Hepatic stellate cell (primary cell): ENCODE data around the gene LRRC15.
A peak's percentile ranks its signal among the peaks of the same experiment; 100 is the strongest.

Source experiments
- DNase-seq: peaks from one replicate; pipeline ENCODE4 v3.0.0; 2011; ENCODE audit warnings: low spot score

Gene LRRC15

DNA sequence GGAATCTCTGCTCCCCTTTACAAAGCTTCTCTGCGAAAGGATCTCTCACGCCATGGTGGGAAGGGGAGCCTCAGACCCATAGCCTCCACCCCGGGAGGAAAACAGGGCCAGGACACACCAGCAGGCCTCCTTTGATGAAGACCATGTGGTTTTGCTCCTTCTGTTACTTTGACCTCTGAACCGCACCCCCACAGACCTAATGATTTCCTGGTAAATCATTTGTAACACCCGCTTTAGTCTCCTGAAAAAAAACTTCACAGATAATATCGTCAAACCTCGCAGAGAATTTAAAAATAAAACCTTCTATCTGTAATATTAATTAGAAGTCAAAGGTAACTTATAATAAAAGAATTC is 36.7 kb downstream of the LRRC15 start:
- no peak for DNase-seq

DNA sequence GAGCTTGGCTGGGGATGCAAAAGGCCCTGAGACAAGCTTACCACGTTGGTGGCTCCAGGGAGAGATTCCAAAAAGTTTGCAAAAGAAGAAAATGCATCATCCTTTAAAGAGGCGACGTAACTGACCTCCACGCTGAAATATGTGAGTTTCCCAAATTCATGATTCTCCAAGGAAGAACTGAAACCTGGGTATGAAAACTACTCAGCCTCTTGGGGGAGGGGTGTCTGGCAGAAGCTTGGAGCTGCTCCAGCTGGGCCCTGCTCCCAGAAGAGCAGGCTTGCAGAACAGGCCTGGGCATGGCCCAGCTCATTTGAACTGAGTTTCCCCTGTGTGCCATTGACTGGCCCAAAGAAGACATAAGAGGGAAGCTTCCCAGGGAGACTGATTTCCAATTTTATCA is 39.0 kb downstream of the LRRC15 start:
- DNase-seq: no peak

DNA sequence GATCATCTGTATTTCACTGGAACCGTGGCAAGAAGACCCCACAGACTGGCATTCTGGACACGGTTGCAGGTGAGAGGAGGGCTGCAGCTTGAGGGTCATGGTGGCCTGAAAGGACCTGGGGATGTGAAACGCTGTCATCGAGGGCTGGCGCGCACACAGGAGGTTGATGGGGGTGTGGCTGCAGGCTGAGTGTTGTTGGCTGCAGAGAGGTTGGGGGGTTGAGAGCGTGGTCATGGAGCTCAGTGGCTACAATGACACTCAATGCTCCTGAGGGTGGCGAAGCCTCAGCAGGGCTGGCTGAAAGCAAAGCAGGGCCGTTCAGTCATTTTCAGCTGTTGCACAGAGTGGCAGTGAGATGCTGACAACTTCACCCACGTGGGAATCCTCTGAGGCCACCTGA is 39.4 kb downstream of the LRRC15 start:
- DNase-seq: no peak

DNA sequence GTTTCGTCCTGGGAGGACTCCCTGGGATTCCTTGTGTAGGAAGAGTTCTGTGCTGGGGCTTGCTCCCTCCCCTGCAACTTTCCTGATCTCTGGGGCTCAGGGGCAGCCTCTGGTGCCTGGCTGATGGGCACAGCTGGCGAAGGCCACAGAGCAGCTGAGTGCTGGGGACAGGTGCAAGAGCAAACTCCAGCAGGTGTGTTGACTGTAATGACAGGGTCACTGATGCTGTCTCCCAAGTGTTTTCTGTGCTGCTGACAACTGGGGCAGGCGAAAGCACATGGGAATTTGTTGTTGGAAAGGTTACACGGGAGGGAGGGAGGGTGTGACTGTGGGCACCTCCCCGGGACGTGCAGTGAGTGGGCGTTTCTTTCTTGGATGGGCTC is 40.0 kb downstream of the LRRC15 start:
- DNase-seq: no peak

DNA sequence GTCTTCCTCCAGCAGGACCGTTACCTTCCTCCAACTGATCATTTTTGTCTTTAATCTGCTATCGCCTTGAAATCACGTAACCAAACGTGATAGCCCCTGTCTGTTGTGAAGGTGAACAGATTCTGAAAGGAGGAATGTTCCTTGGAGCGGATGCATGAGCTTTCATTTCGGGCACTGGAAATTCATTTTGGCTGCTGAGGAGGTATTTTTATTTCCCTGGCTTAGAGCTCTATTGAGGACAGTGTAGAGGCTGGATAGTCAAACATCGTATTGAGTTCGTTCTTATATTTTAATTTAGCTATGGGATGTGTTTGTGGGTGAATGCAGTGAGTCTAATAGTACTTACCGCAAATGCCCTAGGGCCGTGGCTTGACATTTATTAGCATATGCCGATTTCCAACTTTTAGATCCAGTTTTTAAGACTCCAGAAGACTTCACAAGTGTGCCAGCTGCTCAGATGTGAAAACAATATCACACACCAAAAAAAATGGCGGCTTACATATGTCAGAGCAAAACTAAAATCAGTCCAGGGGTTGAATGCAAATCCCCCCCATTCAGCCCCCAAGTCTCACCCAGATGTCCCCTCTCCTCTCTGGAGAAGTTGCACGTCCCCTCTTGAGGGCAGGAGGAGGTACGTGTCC is 40.5 kb downstream of the LRRC15 start:
- DNase-seq: no peak

DNA sequence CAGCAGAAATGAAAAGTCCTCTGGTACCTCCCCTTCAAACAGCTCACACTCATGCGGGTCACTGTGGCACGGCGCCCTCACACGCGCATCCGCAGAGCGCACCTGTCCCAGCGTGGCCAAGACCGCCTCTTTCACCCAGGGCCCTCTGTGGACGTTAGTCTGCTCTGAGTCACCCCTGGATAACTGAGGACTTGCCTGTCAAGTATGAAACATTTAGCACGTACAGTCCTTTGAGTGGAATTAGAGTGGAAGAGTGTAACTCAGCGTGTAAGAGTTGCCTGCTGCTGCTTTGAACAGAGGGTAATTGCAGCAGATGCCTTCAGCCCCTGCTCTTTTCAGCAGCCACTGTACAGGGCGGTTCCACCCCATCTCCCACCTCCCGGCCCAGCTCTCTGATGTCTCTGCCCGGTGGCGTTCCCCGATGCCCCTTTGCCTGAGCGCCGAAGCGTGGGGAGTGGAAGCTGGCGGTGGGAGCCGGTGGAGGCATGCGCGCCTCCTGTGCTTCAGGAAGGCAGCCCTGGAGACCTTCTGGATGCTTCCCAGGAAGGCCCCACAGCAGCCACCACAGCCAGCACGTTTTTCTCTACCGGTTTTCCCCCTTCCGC is 41.4 kb downstream of the LRRC15 start:
- peak; percentile 62 for DNase-seq

DNA sequence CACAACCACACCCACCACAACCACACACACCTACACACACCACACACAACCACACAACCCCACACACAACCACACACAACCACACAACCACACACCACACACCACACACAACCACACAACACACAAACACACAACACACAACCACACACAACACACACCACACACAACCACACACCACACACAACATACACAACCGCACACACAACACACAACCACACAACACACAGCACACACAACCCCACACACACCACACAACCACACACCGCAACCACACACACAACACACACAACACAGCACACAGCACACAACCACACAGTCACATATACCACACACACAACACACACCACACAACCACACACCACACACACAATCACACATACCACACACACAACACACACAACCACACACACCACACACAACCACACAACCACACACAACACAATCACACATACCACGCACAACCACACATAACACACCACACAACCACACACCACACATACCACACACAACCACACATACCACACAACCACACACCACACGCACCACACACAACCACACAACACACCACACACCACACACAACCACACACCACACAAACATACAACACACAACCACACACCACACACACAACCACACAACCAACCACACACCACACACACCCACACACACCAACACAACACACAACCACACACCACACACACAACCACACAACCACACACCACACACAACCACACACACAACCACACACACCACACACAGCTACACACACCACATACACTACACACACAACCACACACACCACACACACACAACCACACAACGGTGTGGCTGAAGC is 42.1 kb downstream of the LRRC15 start:
- DNase-seq: no peak

DNA sequence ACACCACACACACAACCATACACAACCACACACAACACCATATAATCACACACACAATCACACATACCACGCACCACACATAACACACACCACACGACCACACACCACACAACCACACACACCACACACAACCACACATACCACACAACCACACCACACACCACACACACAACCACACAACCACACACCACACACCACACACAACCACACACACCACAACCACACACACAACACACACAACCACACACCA is 42.6 kb downstream of the LRRC15 start:
- no peak for DNase-seq

DNA sequence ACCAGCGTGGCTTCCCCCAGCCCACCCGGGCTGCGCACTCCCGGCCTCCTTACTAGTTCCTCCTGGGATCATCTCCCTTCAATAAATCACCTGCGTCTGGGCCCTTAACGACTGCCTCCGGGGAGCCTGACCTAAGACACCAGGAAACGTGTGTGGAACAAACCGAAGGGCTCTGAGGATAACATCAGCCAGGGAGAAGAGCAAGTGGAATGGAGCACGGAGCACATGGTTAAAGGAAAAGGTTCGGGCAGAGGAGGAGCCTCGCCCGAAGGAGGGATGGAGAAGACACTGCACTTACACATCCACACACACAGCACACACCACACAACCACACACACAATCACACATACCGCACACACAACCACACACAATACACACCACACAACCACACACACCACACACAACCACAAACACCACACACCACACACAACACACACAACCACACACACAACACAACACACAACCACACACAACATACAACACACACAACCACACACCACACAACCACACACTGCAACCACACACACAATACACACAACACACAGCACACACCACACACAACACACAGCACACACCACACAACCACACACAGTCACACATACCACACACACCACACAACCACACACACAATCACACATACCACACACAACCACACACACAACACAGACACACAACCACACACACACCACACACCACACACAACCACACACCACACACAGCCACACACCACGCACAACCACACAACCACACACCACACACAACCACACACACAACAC is 43.2 kb downstream of the LRRC15 start:
- no peak for DNase-seq

DNA sequence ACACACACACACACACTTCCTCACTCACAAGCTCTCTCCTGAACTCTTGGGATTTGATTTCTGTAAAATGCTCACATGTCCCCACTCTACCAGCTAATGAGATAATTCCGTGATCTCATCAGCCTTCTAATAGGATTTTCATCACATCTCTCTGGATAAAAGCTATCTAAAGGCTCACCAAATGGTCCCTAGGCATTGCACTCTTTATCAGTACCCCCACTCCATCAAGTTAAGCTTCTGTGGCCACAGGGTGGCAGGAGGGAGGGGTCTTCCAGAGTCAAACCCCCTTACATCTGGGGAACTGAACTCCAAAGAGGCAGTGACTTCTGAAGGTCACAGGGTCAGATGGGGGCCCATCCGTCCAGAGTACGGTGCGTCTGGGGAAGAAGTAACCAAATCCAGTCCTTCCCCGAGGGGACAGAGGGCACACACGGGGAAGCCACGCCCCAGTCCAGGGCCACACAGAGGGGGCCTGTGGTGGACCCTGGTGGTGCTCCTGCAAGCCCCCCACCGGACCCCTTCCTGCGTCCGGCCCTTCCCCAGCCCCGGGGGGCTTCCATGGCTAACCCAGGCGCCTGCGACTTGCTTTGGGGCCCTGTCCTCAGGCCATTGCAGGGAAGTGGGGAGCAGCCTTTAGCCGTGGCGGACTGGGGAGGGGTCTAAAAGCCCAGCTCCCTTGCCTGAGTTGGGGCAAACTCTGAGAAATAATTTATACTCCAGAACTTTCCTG is 44.0 kb downstream of the LRRC15 start:
- no peak for DNase-seq

DNA sequence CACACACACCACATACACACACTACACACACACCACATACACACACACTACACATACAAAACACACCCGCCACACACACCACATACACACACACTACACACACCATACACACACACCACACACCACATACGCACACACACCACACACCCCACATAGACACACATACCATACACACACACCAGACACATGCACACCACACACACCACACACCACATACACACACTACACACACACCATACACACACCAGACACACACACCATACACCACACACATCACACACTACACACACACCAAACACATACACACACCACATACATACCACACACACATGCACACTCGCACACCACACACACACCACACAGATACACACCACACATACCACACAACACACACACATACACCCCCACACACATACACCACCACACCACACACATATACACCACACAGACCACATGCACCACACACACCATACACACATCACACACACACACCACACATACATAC is 44.7 kb downstream of the LRRC15 start:
- DNase-seq: no peak

DNA sequence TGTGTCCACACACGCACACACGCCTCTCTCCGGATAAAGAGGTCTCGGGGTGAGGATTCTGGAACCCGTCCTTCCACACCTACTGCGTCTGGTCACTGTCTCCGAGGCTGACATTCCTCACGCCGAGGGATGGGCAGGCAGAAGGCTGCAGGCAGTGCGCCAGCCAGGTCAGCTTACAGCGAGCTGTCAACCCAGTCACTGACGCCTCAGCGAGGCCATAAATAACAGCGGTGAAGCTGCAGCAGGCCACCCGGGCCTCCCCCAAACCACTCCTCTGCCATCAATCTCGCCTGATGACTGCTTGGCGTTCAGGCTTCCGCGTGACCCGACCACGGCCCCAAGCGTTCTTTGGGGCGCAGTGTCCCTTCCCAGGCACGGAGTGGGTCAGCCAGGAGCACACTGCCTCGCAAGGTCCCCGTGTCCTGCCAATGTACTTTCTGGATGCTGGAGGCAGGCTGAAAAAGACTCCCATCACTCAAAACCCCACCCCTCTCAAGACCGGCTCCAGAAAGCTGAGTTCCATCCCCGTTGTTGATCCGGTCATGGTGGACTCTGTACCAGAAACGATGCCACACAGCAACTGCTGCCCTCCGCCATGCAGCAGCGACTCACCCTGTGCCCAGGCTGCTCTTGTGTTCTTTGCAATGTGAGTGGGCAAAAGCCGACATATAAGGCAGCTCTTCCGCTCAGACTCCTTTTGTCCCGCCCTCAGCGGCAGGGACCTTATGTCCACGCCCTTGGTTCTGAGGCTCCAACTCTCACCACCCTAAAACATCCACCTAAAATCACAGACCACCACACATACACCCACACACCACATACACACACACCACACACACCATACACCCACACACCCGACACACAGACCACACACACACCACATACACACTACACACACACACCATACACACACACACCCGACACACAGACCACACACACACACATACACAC is 45.5 kb downstream of the LRRC15 start:
- DNase-seq: peak; percentile 75

DNA sequence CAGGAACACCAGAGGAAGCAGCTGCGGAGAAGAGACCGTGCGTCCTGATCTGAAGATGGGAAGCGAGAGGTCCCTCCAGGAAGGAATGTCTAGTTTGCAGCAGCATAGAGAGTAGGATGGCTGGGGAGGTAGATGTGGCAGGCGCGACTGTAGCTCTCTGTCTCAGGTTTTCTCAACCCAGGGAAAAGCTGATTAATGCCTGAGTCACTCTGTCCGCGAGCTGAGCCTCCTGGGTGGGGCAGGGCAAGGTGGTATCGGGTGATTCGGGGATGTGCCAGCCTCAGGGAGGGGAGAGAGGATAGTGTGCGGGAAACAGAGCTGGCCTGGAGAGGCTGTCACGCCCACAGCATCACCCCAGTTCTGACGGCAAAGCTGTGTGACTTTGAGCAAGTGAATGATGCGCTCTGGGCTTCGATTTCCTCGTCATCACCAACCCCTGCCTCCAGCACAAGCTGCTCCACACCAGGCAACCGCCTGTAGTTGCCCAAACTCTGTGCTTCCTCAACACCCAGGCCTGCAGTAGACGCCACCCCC is 46.8 kb downstream of the LRRC15 start:
- peak; percentile 69 for DNase-seq

DNA sequence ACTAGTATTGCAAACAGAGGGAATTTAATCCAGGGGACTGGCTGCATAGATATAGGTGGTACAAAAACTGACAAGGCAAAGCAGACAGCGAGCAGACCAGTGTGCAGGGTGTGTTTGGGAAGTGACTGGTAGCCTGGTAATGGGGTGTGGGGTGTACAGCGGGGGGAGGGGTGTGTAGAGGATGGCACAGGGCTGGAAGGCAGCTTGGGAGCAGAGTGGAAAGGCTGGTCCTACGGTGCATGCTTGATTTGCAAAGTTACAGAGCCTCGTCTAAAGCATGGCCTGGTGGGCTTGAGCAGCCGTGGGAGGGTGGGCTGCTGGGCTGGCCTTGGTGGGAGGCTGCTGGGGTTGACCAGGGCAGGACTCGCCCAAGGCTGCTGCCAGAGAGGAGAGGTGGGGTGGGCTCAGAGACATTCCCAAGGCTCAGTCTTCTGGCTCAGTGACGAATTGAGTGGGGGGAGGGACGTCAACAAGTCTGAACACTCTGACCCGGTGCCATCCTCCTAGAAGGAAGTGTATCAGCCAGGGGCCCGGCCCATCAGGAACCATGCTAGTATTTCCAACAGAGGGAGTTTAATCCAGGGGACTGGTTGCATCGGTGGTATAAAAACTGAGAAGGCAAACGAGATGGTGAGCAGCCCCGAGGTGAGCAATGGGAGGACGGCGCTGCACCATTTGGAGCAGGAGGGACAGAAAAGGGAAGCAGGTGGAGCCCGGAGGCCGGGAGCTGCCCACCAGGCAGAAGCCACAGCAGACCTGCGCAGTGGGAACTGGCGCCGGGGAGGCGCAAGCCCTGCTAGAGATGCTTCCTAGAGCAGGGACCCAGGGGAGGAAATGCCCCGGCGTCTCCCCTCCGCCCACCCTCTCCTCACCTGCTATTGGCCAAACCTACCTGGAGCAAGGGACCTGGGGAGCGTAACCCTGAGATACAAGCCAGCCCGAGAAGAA is 47.6 kb downstream of the LRRC15 start:
- DNase-seq: no peak

DNA sequence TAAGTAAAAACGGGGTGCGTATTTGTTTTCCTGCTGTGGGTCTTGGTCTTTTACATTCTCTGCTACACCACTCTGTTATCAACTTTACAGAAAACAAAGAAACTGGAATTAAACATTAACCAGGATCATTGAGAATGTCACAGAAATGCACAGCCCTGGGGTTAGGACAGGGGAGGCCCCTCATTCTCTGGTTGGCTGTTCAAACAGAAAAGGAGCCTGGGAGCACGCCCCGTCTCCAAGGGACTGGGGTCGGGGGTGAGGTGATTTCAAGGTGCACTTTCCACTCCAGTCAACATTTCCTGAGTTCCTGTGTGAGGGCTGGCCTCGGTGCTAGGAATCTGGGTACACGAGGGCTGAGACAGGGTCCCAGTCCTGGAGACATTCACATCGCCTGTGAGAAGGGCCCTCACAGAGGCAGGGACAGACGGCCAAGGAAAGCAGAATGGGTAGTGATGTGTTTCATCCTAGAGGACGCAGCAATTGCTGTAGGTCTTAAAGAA is 48.7 kb downstream of the LRRC15 start:
- DNase-seq: no peak

DNA sequence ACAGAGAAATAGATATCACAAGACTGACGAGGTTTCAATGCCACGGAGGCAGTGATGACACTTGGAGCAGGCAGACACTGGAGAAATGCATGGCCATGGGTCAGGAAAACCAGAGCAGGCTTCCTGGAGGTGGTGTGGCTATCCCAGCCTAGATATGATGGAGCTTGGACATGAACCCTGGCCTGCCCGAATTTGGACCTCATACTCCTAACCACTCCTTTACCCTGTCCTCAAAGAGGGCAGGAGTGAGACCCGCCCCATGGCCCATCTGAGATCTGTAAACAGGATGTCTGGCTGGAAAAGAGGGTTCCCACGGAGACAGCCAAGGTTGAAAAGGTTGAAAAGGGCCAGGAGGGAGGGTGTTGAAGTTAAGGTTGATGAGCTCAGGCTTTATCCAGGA is 49.4 kb downstream of the LRRC15 start:
- DNase-seq: no peak

DNA sequence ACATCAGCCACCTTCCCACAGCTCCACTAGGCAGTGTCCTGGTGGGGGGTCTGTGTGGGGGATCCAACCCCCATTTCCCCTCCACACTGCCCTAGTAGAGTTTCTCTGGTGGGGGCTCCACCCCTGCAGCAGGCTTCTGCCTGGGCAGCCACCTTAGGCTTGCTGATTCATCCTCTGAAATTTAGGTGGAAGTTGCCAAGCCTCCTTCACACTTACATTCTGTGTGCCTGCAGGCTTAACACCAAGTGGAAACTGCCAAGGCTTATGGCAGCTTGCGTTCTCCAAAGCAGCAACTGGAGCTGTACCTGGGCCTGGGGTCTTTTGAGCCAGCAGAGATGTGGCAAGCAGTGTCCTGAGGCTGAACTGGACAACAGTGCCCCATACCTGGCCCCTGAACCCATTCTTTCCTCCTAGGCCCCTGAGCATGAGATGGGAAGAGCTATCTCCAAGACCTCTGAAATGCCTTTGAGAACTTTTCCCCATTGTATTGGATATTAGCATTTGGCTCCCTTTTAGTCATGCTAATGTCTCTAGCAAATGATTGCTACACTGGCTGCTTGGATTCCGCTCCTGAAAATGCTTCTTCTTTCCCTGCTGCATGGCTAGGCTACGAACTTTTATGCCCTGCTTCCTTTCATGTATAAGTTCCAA is 50.9 kb downstream of the LRRC15 start:
- no peak for DNase-seq

DNA sequence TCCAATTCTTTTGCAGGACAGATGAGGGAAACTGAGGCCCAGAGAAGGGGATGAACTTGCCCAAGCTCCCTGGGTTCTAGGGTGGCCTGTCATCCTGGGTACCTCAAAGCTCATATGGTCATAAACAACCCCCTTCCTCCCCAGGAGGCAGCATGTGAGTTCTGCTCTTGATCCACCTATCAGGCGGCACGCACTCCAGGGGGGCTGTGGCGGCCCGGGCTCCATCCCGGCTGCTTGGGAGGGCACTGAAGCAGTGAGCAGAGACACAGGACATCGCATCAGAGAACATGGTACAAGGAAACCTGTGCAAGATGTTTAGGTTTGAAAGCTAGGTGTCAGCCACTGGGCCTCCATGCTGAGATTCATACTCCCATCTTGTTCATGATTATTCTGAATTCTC is 52.6 kb downstream of the LRRC15 start:
- no peak for DNase-seq

DNA sequence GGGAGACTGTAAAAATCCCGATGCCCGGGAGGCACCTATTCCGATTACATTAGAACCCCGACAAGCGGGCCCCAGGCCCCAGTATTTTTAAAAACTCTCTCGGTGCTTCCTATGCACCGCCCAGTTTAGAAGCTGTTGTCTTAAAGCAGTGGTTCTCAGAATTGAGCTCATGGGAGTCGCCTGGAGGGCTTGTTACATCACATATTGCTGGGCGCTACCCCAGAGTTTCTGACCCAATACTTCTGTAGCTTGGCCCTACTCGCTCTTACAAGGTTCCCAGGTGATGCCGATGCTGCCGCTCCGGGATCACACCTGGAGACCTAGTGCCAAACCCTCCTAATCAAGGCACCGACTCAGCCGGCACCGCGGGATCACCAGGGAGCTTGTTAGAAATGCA is 53.6 kb downstream of the LRRC15 start:
- peak; percentile 53 for DNase-seq
